ENCODE measurements around the gene TMEM176B. TPM values are rescaled to one million over a fixed set of nuclear protein-coding genes. Genes with fewer than 3 reads are reported as not detected.
A peak's percentile ranks its signal among the peaks of the same experiment; 100 is the strongest.

Gene TMEM176B
- total RNA-seq, 1 experiment from 2014 or later, result 2.2 TPM

DNA sequence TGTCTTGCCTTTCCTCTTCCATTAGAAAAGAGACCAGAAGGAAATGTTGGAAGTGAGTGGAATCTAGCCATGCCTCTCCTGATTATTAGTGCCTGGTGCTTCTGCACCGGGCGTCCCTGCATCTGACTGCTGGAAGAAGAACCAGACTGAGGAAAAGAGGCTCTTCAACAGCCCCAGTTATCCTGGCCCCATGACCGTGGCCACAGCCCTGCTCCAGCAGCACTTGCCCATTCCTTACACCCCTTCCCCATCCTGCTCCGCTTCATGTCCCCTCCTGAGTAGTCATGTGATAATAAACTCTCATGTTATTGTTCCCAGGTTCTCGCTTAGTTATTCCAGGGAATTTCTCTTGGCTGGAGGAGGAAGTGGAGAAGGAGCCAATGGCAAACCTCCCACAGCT lies 4.6 kb upstream of the TMEM176B start:
- no peaks in the 10 kb centered on the region for H3K36me3 ChIP-seq (ENCODE audit: insufficient read depth, low read length, poor library complexity, severe bottlenecking)
- no peak for DNase-seq (ENCODE audit: low spot score)
- peaks cover 12% of the 10 kb centered on the region for H3K9me3 ChIP-seq (ENCODE audit: low read depth, low read length, poor library complexity, severe bottlenecking)
- H3K27me3 ChIP-seq (replicated peaks; ENCODE audit: insufficient read depth, low read depth, low read length, poor library complexity), result no peaks in the 10 kb centered on the region
- intact Hi-C loops (cut with micrococcal nuclease; ENCODE audit: unreplicated experiment), result no loop called here
- no peak overlapping the region for H3K27ac ChIP-seq (ENCODE audit: low read depth, low read length, poor library complexity, severe bottlenecking)
- POLR2A ChIA-PET (ENCODE audit: low non-redundant PET), result no interaction called here
- CTCF ChIA-PET, result no interaction called here
- H3K4me3 ChIP-seq (ENCODE audit: low read depth, low read length, poor library complexity, severe bottlenecking), result no peak overlapping the region
- peaks cover 18% of the 10 kb centered on the region for H3K4me1 ChIP-seq (ENCODE audit: insufficient read depth, low read length, poor library complexity, severe bottlenecking)
- TF ChIP-seq, protein P1, sequence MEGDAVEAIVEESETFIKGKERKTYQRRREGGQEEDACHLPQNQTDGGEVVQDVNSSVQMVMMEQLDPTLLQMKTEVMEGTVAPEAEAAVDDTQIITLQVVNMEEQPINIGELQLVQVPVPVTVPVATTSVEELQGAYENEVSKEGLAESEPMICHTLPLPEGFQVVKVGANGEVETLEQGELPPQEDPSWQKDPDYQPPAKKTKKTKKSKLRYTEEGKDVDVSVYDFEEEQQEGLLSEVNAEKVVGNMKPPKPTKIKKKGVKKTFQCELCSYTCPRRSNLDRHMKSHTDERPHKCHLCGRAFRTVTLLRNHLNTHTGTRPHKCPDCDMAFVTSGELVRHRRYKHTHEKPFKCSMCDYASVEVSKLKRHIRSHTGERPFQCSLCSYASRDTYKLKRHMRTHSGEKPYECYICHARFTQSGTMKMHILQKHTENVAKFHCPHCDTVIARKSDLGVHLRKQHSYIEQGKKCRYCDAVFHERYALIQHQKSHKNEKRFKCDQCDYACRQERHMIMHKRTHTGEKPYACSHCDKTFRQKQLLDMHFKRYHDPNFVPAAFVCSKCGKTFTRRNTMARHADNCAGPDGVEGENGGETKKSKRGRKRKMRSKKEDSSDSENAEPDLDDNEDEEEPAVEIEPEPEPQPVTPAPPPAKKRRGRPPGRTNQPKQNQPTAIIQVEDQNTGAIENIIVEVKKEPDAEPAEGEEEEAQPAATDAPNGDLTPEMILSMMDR (conservative IDR thresholded peaks at IDR 0.05; ENCODE audit: low read depth, low read length), result no peak
- TF ChIP-seq EZH2 (IDR thresholded peaks at IDR 0.05; ENCODE audit: borderline replicate concordance, low read depth, low read length, poor library complexity, severe bottlenecking), result no peak
- BruUV-seq (replicated peaks), result no TSS peak

DNA sequence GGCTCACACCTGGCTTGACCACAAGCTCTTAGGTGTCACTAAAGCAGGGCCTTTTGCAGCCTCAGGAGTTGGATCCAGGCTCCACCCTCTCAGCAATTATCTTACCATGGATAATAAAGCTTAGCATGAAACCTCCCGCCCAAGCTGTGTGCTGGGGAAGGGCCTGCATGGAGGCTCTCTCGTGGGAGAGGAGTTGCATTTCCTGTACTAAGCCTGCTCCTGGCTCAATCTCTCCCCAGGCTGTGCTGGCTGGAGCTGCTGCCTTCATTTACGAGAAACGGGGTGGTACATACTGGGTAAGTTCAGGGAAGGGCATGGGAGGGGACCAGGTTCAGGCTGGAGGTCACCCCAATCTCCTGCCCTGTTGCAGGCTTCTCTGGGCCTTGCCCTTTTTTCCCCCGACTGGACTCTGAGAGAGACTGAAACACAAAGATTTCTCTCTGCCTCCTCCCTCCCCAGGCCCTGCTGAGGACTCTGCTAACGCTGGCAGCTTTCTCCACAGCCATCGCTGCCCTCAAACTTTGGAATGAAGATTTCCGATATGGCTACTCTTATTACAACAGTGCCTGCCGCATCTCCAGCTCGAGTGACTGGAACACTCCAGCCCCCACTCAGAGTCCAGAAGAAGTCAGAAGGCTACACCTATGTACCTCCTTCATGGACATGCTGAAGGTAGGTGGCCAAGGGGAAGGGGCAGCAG lies 3.1 kb upstream of the TMEM176B start:
- CTCF ChIA-PET, result no interaction called here
- intact Hi-C loops (cut with micrococcal nuclease; ENCODE audit: unreplicated experiment), result no loop called here
- H3K27me3 ChIP-seq (replicated peaks; ENCODE audit: insufficient read depth, low read depth, low read length, poor library complexity), result no peaks in the 10 kb centered on the region
- BruUV-seq (replicated peaks), result no TSS peak
- H3K27ac ChIP-seq (ENCODE audit: low read depth, low read length, poor library complexity, severe bottlenecking), result peak overlapping the region; percentile 27
- H3K4me1 ChIP-seq (ENCODE audit: insufficient read depth, low read length, poor library complexity, severe bottlenecking), result peaks cover 19% of the 10 kb centered on the region
- H3K36me3 ChIP-seq (ENCODE audit: insufficient read depth, low read length, poor library complexity, severe bottlenecking), result no peaks in the 10 kb centered on the region
- POLR2A ChIA-PET (ENCODE audit: low non-redundant PET), result no interaction called here
- no peak for TF ChIP-seq EZH2 (IDR thresholded peaks at IDR 0.05; ENCODE audit: borderline replicate concordance, low read depth, low read length, poor library complexity, severe bottlenecking)
- TF ChIP-seq, protein P1 (conservative IDR thresholded peaks at IDR 0.05; ENCODE audit: low read depth, low read length), result no peak
- H3K4me3 ChIP-seq (ENCODE audit: low read depth, low read length, poor library complexity, severe bottlenecking), result no peak overlapping the region
- H3K9me3 ChIP-seq (ENCODE audit: low read depth, low read length, poor library complexity, severe bottlenecking), result peaks cover 12% of the 10 kb centered on the region
- peak; percentile 66 for DNase-seq (ENCODE audit: low spot score)

DNA sequence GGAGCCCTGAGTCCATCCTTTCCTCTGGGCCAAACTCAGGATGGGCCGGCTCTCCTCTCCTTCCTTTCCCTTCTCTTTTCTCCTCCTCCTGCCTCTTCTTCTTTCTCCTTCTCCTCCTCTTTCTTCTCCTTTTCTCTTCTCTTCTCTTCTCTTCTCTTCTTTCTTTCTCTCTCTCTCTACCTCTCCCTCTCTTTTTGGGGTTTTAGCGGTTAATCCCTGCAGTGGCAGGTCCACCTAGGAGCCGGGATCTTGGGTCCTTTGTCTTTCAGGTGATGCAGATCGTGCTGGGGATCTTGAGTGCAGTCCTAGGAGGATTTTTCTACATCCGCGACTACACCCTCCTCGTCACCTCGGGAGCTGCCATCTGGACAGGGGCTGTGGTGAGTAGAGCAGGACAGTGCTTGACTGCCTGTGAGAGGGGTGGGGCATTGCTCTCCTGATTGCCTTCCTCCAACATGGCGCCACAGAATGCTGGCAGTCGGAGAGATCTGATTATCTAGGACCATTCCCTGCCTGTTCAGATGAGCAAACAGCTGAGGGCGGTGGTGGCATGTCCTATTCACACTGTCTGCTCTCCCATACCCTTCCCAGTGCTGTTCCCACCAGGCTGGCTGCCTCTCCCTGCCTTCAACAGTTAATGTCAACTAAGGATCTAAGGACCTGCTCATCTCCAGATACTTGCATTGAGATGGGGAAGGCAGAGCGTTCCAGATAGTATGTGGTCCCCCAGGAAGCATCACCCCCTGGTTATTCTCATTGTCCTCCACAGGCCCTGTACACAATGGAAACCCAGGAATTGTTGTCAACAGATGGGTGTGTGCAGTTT lies 2.0 kb upstream of the TMEM176B start:
- Histone ChIP-seq H3K4me1 (ENCODE audit: insufficient read depth, low read length, poor library complexity, severe bottlenecking) (peaks cover 28% of the 10 kb centered on the region), H3K27me3 (replicated peaks; ENCODE audit: insufficient read depth, low read depth, low read length, poor library complexity) (no peaks in the 10 kb centered on the region), H3K27ac (ENCODE audit: low read depth, low read length, poor library complexity, severe bottlenecking) (no peak overlapping the region), H3K36me3 (ENCODE audit: insufficient read depth, low read length, poor library complexity, severe bottlenecking) (no peaks in the 10 kb centered on the region), H3K4me3 (ENCODE audit: low read depth, low read length, poor library complexity, severe bottlenecking) (no peak overlapping the region), H3K9me3 (ENCODE audit: low read depth, low read length, poor library complexity, severe bottlenecking) (peaks cover 12% of the 10 kb centered on the region)
- TF ChIP-seq, protein P1 (conservative IDR thresholded peaks at IDR 0.05; ENCODE audit: low read depth, low read length), result no peak
- TF ChIP-seq EZH2 (IDR thresholded peaks at IDR 0.05; ENCODE audit: borderline replicate concordance, low read depth, low read length, poor library complexity, severe bottlenecking), result no peak
- intact Hi-C loops (cut with micrococcal nuclease; ENCODE audit: unreplicated experiment), result no loop called here
- POLR2A ChIA-PET (ENCODE audit: low non-redundant PET), result no interaction called here
- no TSS peak for BruUV-seq (replicated peaks)
- DNase-seq (ENCODE audit: low spot score), result no peak
- CTCF ChIA-PET, result no interaction called here

Data from A673 (cell line).